WI38 (cell line): ENCODE measurements around the gene EXOSC3.
A peak's percentile ranks its signal among the peaks of the same experiment; 100 is the strongest.

Source experiments
- H3K4me3 ChIP-seq: 2 replicates; pipeline ENCODE4 v1.5.1; 2011; ENCODE audit warnings: low read depth, mild to moderate bottlenecking, control low read depth, low read length
- CTCF ChIP-seq: IDR thresholded peaks from 2 replicates; pipeline ENCODE4 v1.5.1; 2012; ENCODE audit warnings: low read depth, mild to moderate bottlenecking, control low read depth, low read length

Gene EXOSC3

GRCh38 chr9:37806271-37806670 lies 21.4 kb upstream of the EXOSC3 start:
- no peak overlapping the region for H3K4me3 ChIP-seq
- TF ChIP-seq CTCF, result no peak

- peak overlapping the region; percentile 91 for H3K4me3 ChIP-seq
- no peak for TF ChIP-seq CTCF
Measured at GRCh38 chr9:37801959-37802711, 17.3 kb upstream of the EXOSC3 start.

- TF ChIP-seq CTCF, result no peak
- peak overlapping the region; percentile 91 for H3K4me3 ChIP-seq
Measured at GRCh38 chr9:37801287-37801850, 16.5 kb upstream of the EXOSC3 start.

- no peak for TF ChIP-seq CTCF
- H3K4me3 ChIP-seq, result peak within 1 kb of the TSS; percentile 91
Measured at GRCh38 chr9:37800631-37801286, 15.9 kb upstream of the EXOSC3 start, which contains the start of gene DCAF10. DCAF10 (plus strand) TSS chr9:37800797; CDS start chr9:37800867, 70 bp downstream.

GRCh38 chr9:37798677-37799076 lies 13.8 kb upstream of the EXOSC3 start:
- TF ChIP-seq CTCF, result no peak
- no peak overlapping the region for H3K4me3 ChIP-seq

- TF ChIP-seq CTCF, result no peak
Measured at GRCh38 chr9:37796232-37796631, 11.4 kb upstream of the EXOSC3 start.

GRCh38 chr9:37792122-37792521 lies 7.3 kb upstream of the EXOSC3 start:
- no peak for TF ChIP-seq CTCF
- H3K4me3 ChIP-seq, result no peak overlapping the region

More at GRCh38 chr9:37796232-37796631, 11.4 kb upstream of the EXOSC3 start:
- no peak overlapping the region for H3K4me3 ChIP-seq
